Vagina (tissue), 2 donors: ENCODE measurements around the gene NFE2L2. TPM values are rescaled to one million over a fixed set of nuclear protein-coding genes. Genes with fewer than 3 reads are reported as not detected.
A peak's percentile ranks its signal among the peaks of the same experiment; 100 is the strongest.

Experiments used
- DNase-seq, 2 donors: peaks; one replicate each; pipeline ENCODE4 v3.0.0-alpha.2; 2017; ENCODE audit errors: extremely low spot score in 2 of 2
- H3K27ac ChIP-seq: fragments of 200-600 bp; sonication (generic); one replicate; pipeline ENCODE4 v1.5.1; 2019
- H3K27me3 ChIP-seq: fragments of 200-600 bp; sonication (generic); one replicate; pipeline ENCODE4 v1.5.1; 2019
- H3K36me3 ChIP-seq, 2 donors: fragments of 200-600 bp; sonication (generic); one replicate each; pipeline ENCODE4 v1.5.1; 2017 to 2019
- H3K4me1 ChIP-seq: fragments of 200-600 bp; sonication (generic); one replicate; pipeline ENCODE4 v1.5.1; 2019
- H3K4me3 ChIP-seq, 2 donors: fragments of 200-600 bp; sonication (generic); 1 replicate in 1 of 2; 2 replicates in 1 of 2; pipeline ENCODE4 v1.5.1; 2016 to 2019
- H3K9me3 ChIP-seq: fragments of 200-600 bp; sonication (generic); one replicate; pipeline ENCODE4 v1.5.1; 2019
- POLR2A ChIP-seq, 2 donors: fragments of 450-650 bp; IDR thresholded peaks; one replicate each; pipeline ENCODE4 v1.6.1; 2017; ENCODE audit warnings: antibody characterized with exemption in 2 of 2, mild to moderate bottlenecking in 2 of 2, moderate library complexity in 2 of 2
- POLR2AphosphoS5 ChIP-seq, 2 donors: sonication (generic); formaldehyde crosslinking; IDR thresholded peaks; one replicate each; pipeline ENCODE4 v1.9.0; 2017; ENCODE audit warnings: antibody characterized with exemption in 2 of 2, mild to moderate bottlenecking in 2 of 2, low read depth in 1 of 2; ENCODE audit not compliant: insufficient read depth in 1 of 2
- intact Hi-C: fragments of 100-400 bp; cut with DNase I; formaldehyde crosslinking; loops from one replicate; pipeline ENCODE4 v1.15.1; 2023
- total RNA-seq: library from RNA; depleted of rRNA; stranded (reverse); fragments of >200 nt; gene quantifications from one replicate; pipeline ENCODE4 v1.2.3, GENCODE V29; 2016
- TF ChIP-seq, protein P1 (sequence below), 3 experiments: fragments of 450-650 bp in 2 of 3; fragments of 200-600 bp in 1 of 3; sonication (generic) in 1 of 3; IDR thresholded peaks; one replicate each; pipeline ENCODE4 v1.5.1; 2017 to 2019; ENCODE audit warnings: antibody characterized with exemption in 3 of 3, mild to moderate bottlenecking in 2 of 3, moderate library complexity in 2 of 3

Gene NFE2L2
- total RNA-seq, 1 donor from 2014 or later = 147 TPM

DNA sequence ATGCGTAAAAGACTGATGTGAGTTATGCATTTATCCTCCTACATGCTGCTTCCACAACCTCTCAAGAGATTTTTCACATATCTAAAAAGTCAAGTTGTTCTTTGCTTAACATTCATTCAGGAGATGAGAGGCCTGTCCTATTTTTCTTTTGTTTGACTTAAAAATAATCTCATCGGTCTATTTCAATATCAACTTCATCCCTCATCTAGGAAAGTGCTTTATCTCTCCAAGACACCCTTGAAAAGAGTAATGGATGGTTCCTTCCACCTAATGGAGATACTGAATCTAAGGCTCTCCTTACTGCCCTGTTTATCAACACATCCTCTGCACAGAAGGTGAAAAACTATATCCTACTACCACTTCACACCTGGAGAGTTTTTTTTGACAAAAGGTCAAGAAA lies 2.4 kb downstream of the NFE2L2 start:
- TF ChIP-seq, protein P1, sequence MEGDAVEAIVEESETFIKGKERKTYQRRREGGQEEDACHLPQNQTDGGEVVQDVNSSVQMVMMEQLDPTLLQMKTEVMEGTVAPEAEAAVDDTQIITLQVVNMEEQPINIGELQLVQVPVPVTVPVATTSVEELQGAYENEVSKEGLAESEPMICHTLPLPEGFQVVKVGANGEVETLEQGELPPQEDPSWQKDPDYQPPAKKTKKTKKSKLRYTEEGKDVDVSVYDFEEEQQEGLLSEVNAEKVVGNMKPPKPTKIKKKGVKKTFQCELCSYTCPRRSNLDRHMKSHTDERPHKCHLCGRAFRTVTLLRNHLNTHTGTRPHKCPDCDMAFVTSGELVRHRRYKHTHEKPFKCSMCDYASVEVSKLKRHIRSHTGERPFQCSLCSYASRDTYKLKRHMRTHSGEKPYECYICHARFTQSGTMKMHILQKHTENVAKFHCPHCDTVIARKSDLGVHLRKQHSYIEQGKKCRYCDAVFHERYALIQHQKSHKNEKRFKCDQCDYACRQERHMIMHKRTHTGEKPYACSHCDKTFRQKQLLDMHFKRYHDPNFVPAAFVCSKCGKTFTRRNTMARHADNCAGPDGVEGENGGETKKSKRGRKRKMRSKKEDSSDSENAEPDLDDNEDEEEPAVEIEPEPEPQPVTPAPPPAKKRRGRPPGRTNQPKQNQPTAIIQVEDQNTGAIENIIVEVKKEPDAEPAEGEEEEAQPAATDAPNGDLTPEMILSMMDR (IDR thresholded peaks at IDR 0.05) = no peak
- no peak for TF ChIP-seq POLR2AphosphoS5 (IDR thresholded peaks at IDR 0.05; ENCODE audit: insufficient read depth in 1 of 2, low read depth in 1 of 2)
- TF ChIP-seq POLR2A (IDR thresholded peaks at IDR 0.05) = no peak
- intact Hi-C loops = loop anchor here (5.0 kb wide), 2 partner anchors 70 to 95 kb away; no protein-coding TSS in a partner anchor
- peaks cover 0 to 4% of the 10 kb centered on the region in 2 donors for H3K36me3 ChIP-seq
- no peaks in the 10 kb centered on the region for H3K27me3 ChIP-seq
- H3K27ac ChIP-seq = peak overlapping the region; percentile 100
- H3K9me3 ChIP-seq = no peaks in the 10 kb centered on the region
- DNase-seq = no peak
- H3K4me1 ChIP-seq = peaks cover 69% of the 10 kb centered on the region
- peak overlapping the region; percentile 74 to 97 for H3K4me3 ChIP-seq

DNA sequence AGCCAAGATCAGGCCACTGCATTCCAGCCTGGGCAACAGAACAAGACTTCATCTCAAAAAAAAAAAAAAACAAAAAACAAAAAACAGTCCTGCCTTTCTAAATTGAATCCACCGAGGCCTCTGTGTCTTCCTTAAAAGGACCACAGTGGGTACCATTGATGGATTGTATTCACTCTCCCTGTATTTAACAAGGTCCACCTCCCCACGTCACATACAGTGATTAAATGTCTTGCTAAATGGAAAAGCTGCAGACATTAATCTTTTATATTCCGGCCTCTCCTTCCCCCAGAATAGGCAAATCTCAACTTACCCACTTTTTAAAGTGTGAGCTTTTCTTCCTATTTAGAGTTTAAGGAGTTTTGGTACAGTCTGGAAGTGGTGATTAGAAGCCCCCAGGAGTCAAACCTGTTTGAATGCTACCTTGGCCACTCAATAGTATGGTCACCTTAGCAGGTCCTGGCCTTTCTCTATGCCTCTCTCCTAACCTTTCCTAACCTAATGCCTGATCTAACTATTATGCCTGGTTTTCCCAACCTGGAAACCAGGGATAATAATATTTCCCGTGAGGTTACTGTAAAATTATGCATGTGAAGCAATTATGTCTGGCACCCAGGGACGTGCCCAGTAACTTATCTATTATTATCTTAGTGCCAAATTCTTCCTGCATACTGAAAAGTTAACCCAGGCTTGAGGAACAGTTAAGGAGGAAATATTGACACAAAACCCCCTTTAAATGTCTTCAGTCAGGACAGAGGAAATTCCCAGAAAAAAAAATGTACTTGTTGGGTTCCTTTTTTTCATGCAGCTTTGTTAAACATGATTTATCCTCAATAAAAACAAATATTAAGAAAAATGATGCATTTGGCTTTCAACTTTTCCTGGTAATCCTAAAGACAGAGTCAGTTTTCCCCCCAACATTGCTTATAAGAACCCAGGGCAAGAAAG lies 3.1 kb downstream of the NFE2L2 start:
- Histone ChIP-seq H3K36me3 (peaks cover 0 to 4% of the 10 kb centered on the region in 2 donors), H3K4me1 (peaks cover 69% of the 10 kb centered on the region), H3K4me3 (peak overlapping the region; percentile 74 to 97), H3K27ac (peak overlapping the region; percentile 100), H3K9me3 (no peaks in the 10 kb centered on the region), H3K27me3 (no peaks in the 10 kb centered on the region)
- no peak for DNase-seq
- intact Hi-C loops = loop anchor here (5.0 kb wide), 2 partner anchors 71 to 94 kb away; no protein-coding TSS in a partner anchor
- TF ChIP-seq POLR2AphosphoS5 (IDR thresholded peaks at IDR 0.05; ENCODE audit: insufficient read depth in 1 of 2, low read depth in 1 of 2) = no peak
- TF ChIP-seq, protein P1 (IDR thresholded peaks at IDR 0.05) = no peak
- no peak for TF ChIP-seq POLR2A (IDR thresholded peaks at IDR 0.05)

DNA sequence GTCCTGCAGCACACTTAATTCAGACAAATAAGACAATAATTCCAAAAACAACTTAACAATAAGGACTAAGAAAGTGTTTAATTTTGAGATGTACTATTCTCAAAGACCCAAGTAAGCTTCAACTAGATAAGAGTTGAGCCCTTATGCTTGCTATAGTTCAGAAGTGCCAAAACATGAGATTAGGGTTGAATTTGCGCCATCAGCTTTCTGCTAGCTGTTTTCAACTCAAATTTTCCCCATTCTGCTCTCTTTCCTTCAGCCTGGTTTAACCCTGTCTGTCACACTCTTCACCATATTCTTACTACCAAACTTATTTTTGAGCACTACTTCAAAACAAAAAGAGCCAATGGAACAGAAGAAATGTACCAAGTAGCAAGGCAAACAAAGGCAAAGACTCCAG lies 4.1 kb downstream of the NFE2L2 start:
- H3K4me3 ChIP-seq = peak overlapping the region; percentile 74 to 97
- no peaks in the 10 kb centered on the region for H3K27me3 ChIP-seq
- H3K27ac ChIP-seq = peak overlapping the region; percentile 100
- peaks cover 0 to 4% of the 10 kb centered on the region in 2 donors for H3K36me3 ChIP-seq
- H3K9me3 ChIP-seq = no peaks in the 10 kb centered on the region
- TF ChIP-seq POLR2A (IDR thresholded peaks at IDR 0.05) = no peak
- TF ChIP-seq, protein P1 (IDR thresholded peaks at IDR 0.05) = no peak
- TF ChIP-seq POLR2AphosphoS5 (IDR thresholded peaks at IDR 0.05; ENCODE audit: insufficient read depth in 1 of 2, low read depth in 1 of 2) = no peak
- intact Hi-C loops = loop anchor here (5.0 kb wide), 2 partner anchors 72 to 93 kb away; no protein-coding TSS in a partner anchor
- no peak for DNase-seq
- peaks cover 69% of the 10 kb centered on the region for H3K4me1 ChIP-seq

DNA sequence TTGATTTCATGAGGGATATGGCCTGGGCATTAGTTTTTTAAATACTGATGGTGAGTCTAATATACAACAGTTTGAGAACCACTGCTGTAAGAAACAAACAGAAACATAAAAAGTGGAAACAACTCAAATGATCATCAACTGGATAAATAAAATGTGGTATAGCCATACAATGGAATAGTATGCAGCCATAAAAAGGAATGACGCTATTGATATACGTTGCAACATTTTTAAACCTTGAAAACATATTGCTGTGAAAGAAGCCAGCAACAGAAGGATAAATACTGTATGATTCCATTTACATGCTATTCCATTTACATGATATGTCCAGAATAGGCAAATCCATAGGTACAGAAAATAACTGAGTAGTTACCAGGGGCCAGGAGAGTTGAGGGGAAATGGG lies 6.5 kb downstream of the NFE2L2 start:
- intact Hi-C loops = no loop called here
- H3K9me3 ChIP-seq = no peaks in the 10 kb centered on the region
- peaks cover 93% of the 10 kb centered on the region for H3K4me1 ChIP-seq
- H3K27me3 ChIP-seq = no peaks in the 10 kb centered on the region
- TF ChIP-seq POLR2A (IDR thresholded peaks at IDR 0.05) = no peak
- no peak for TF ChIP-seq POLR2AphosphoS5 (IDR thresholded peaks at IDR 0.05; ENCODE audit: insufficient read depth in 1 of 2, low read depth in 1 of 2)
- TF ChIP-seq, protein P1 (IDR thresholded peaks at IDR 0.05) = no peak
- DNase-seq = no peak
- H3K4me3 ChIP-seq = no peak overlapping the region
- peaks cover 0 to 4% of the 10 kb centered on the region in 2 donors for H3K36me3 ChIP-seq
- H3K27ac ChIP-seq = no peak overlapping the region
